LNCaP clone FGC (cell line): ENCODE data around the gene SPPL3.

Source experiments
- DNase-seq: peaks from one replicate; pipeline ENCODE4 v3.0.0-alpha.2; 2011; ENCODE audit warnings: low read depth
- H3K4me3 ChIP-seq: 2 replicates; pipeline ENCODE4 v1.5.1; 2011; ENCODE audit warnings: mild to moderate bottlenecking, low read depth, low read length, control low read depth
- TF ChIP-seq, protein P1 (sequence below): IDR thresholded peaks from 2 replicates; pipeline ENCODE4 v1.5.1; 2012; ENCODE audit warnings: mild to moderate bottlenecking; ENCODE audit not compliant: control insufficient read depth, insufficient read depth; ENCODE audit errors: extremely low read depth

SPPL3 gene

DNA sequence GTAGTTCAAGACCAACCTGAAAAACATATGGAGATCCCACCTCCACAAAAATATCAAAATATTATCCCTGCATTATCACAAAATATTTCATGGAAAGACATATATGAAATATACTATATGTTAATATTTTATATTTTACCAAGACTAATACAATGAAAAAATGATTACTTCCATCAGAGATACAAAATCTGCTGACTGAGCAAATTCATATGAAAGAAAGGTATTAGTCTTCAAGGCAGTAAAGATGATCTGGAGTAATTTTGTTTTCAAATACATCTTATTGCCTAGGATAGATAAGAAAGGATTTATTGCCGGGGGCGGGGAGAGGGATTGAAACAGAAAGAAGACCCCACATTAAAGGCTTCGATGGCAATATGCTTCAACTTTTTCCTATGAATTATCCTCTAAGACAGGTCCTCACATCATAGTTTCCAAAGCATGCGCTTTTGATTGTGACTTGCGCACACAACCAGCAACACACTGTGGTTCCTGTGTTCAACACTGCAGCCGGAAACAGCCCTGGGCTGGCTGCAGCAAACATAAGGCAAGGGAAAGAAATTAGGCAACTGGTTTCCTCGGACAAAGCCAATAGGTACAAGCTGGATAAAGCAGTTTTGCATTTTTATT lies 83.2 kb downstream of the SPPL3 start:
- no peak overlapping the region for H3K4me3 ChIP-seq
- no peak for DNase-seq
- TF ChIP-seq, protein P1, sequence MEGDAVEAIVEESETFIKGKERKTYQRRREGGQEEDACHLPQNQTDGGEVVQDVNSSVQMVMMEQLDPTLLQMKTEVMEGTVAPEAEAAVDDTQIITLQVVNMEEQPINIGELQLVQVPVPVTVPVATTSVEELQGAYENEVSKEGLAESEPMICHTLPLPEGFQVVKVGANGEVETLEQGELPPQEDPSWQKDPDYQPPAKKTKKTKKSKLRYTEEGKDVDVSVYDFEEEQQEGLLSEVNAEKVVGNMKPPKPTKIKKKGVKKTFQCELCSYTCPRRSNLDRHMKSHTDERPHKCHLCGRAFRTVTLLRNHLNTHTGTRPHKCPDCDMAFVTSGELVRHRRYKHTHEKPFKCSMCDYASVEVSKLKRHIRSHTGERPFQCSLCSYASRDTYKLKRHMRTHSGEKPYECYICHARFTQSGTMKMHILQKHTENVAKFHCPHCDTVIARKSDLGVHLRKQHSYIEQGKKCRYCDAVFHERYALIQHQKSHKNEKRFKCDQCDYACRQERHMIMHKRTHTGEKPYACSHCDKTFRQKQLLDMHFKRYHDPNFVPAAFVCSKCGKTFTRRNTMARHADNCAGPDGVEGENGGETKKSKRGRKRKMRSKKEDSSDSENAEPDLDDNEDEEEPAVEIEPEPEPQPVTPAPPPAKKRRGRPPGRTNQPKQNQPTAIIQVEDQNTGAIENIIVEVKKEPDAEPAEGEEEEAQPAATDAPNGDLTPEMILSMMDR: no peak

DNA sequence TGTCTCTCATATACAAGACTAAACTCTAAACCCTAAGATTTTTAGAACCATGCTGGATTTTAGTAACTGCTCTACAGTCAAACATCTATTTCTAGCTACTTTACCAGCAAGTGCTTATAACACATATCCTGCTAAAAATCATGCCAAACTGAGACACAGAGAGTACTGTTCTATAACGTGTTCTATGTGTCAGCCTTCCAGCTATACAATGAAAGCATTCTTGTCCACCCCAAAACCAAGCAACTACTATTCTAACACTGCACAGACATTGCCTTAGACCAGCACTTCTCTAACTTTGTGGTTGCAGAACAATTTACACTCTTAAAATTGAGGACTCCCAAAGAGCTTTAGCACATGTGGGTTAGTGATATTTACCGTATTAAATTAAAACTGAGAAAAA lies 85.7 kb downstream of the SPPL3 start:
- TF ChIP-seq, protein P1: no peak
- DNase-seq: no peak
- H3K4me3 ChIP-seq: no peak overlapping the region

GRCh38 chr12:120817559-120818330 lies 86.4 kb downstream of the SPPL3 start:
- no peak for DNase-seq
- TF ChIP-seq, protein P1: no peak
- H3K4me3 ChIP-seq: no peak overlapping the region

DNA sequence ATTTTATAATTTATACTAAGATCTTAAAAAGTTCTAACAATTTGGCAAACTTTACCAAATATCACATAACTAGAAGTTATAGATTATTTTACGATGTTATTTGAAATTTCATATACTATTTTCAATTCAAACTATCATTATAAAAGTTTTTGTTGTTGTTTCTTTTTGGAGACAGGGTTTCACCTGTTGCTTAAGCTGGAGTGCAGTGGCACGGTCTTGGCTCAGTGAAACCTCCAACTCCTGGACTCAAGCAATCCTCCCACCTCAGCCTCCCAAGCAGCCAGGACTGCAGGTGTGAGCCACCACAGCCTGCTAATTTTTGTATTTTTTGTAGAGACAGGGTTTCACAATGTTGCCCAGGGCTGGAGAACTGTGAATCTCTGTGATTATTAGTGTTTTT lies 87.8 kb downstream of the SPPL3 start:
- H3K4me3 ChIP-seq: no peak overlapping the region
- TF ChIP-seq, protein P1: no peak
- no peak for DNase-seq

DNA sequence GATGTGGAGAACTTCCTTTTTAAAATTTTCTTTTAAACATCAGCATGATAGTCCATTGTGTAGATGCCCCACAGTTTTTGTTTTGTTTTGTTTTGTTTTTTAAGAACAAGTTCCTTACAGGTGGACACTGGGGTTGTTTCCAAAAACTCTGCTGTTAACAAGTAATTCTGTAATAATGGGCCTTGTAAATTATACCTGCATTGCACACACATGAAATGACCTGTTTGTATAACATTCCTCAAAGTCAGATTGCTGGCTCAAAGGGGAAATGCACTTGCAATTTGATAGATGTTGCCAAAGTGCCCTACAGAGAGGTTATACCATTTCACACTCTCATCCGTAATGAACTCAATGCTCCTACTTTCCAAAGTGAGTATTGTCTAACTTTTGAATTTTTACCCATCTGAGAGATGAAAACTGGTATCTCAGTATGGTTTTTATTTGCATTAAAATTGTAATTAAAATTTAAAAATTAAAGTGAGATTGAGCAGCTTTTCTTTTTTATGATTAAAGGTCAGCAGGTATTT lies 89.2 kb downstream of the SPPL3 start:
- H3K4me3 ChIP-seq: no peak overlapping the region
- peak; percentile 60 for DNase-seq
- TF ChIP-seq, protein P1: no peak

GRCh38 chr12:120814203-120814902 lies 89.8 kb downstream of the SPPL3 start:
- no peak overlapping the region for H3K4me3 ChIP-seq
- TF ChIP-seq, protein P1: no peak
- DNase-seq: no peak
